Peyer's patch (tissue), 4 donors: ENCODE data around the gene RAPGEF5.

Source experiments
- CTCF ChIP-seq, 6 experiments: fragments of 450-650 bp in 4 of 6; fragments of 200-600 bp in 2 of 6; sonication (generic) in 1 of 6; IDR thresholded peaks; one replicate each; pipeline ENCODE4 v1.5.1; 2017 to 2019; ENCODE audit warnings: antibody characterized with exemption in 6 of 6, mild to moderate bottlenecking in 3 of 6, moderate library complexity in 1 of 6
- POLR2A ChIP-seq, 2 donors: fragments of 450-650 bp; IDR thresholded peaks; one replicate each; pipeline ENCODE4 v1.5.1; 2017; ENCODE audit warnings: antibody characterized with exemption in 2 of 2, mild to moderate bottlenecking in 2 of 2, moderate library complexity in 2 of 2

- no peak for TF ChIP-seq CTCF (IDR thresholded peaks at IDR 0.05)
- TF ChIP-seq POLR2A (IDR thresholded peaks at IDR 0.05), result no peak
These were observed 183.0 kb downstream of the RAPGEF5 start for GRCh38 chr7:22173685-22174573.
